ENCODE data around the gene MMP15.

DNA sequence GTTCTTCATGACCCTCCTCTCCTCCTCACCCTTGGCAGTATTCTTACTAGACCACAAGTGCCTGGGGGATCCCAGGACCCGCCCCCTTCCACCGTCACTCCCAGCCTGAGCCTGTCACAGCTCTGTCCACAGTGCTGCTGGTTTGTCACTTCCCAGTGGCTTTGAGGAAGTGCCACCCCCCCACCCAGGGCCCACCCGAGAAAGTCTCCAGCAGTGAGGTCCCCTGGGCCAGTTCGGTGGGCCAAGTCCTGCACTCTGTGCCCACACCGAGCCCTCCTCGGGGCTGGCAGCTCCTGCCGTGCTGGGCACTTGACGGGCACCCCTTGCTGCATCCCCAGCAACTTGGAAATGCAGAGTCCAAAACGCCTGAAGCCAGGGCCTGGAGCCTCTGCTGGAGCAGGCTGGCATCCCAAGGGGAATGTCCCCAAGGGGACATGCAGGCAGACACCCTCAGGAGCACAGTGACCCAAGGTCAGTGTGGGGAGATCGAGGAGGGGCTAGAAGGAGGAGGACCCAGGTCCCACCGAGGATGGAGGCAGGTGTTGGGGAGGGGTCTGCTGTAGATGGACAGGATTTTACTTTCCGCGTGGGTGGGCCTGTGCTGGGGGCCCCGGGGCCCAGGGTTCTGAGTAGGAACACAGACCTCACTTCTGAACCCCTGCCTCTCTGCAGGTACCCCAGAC lies 15.5 kb downstream of the MMP15 start:
- no peak for TF ChIP-seq EZH2phosphoT487 (IDR thresholded peaks at IDR 0.05; ENCODE audit: low read depth)
- TF ChIP-seq, protein P1, sequence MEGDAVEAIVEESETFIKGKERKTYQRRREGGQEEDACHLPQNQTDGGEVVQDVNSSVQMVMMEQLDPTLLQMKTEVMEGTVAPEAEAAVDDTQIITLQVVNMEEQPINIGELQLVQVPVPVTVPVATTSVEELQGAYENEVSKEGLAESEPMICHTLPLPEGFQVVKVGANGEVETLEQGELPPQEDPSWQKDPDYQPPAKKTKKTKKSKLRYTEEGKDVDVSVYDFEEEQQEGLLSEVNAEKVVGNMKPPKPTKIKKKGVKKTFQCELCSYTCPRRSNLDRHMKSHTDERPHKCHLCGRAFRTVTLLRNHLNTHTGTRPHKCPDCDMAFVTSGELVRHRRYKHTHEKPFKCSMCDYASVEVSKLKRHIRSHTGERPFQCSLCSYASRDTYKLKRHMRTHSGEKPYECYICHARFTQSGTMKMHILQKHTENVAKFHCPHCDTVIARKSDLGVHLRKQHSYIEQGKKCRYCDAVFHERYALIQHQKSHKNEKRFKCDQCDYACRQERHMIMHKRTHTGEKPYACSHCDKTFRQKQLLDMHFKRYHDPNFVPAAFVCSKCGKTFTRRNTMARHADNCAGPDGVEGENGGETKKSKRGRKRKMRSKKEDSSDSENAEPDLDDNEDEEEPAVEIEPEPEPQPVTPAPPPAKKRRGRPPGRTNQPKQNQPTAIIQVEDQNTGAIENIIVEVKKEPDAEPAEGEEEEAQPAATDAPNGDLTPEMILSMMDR (IDR thresholded peaks at IDR 0.05; ENCODE audit: low read depth, low read length), result no peak
